ENCODE measurements around the gene GAK.
"Not testable (repeated sequence)": the region's sequence is repeated elsewhere in the genome, so short reads cannot be mapped to it uniquely, and the experiment has no call there.

GAK gene

DNA sequence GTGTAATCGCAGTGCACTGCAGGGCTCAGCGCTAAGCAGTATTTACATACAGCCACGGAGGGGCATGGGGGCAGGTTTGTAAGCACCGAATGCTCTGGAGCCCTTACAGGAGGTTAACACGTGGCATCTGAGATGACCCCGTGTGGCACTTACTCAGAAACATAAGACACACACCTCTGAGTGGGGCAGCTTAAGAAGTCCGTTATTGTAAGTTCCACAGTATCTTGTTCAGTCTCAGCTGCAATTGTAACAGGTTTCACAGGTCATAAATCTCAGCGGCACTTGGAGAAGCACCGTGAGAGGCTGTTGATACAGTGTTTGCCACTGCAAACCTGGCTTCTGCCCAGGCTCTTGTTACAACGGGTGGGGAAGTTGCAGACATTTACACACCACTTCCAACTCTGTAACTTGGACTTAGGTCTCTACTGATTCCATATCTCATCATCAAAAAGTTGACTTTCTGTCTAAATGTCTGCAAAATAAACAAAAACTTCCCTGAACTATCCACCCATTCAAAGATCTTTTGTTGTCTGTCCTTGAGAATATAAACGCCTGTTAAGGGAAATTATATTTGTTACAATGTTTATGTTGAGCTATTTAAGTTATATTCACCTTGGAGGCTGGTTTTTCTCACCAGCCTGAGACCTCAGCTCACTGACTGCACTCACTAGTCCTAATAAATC, 116.5 kb downstream of the GAK start:
- DNase-seq (ENCODE audit: low read depth), result no peak

GRCh38 chr4:814312-814850, 117.7 kb downstream of the GAK start:
- no peak for DNase-seq (ENCODE audit: low read depth)

DNA sequence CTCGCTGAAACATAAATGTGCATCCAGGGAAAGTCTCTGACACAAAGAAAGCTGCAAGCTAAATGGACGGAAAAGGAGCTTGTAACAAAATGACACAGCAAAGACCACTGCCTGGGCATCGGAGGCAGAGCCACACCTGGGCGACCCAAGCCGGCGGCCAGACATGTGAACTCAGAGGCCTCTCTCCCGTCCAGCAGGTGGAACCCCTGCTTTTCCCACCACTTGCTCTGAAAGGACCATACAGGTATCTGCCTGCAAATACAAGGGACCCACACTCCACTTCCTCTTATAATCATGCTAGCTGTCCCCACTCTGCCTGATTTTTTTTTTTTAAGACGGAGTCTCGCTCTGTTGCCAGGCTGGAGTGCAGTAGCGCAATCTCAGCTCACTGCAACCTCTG, 118.2 kb downstream of the GAK start:
- no peak for DNase-seq (ENCODE audit: low read depth)

DNA sequence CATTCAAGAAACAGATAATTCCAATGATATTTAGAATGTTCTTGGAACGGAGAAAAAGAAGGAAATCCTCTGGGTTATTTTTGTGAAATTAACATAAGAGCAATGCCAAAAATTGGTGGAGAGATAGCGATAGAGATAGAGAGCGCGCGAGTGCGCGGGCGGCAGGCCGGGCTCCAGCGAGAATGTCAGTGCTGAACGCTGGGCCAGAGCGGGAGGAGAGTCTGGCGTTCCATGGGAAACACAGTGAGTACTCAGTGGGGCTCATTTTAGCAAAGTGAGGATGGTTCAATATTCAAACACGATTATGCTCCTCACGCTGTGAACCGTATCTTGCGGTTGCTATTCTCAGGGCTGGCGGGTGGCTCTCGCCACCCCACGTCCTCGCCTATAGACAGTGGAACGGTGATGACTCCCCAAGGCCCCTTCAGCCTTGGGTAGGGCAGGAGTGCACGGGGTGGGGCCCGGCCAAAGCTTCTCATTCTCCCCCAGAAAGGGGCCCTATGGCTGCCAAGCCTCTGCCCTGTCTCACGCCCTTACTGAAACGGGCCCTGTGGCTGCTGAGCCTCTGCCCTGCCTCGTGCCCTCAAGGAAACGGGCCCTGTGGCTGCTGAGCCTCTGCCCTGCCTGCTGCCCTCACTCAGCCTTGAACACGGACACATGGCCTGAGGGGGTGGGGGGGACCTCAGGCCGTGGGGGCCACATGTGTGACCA, 123.1 kb downstream of the GAK start:
- DNase-seq (ENCODE audit: low read depth), result no peak

- no peak for DNase-seq (ENCODE audit: low read depth)
Measured at GRCh38 chr4:807792-808191, 124.3 kb downstream of the GAK start.

GRCh38 chr4:806979-807378, 125.1 kb downstream of the GAK start:
- DNase-seq (ENCODE audit: low read depth), result not testable (repeated sequence)

DNA sequence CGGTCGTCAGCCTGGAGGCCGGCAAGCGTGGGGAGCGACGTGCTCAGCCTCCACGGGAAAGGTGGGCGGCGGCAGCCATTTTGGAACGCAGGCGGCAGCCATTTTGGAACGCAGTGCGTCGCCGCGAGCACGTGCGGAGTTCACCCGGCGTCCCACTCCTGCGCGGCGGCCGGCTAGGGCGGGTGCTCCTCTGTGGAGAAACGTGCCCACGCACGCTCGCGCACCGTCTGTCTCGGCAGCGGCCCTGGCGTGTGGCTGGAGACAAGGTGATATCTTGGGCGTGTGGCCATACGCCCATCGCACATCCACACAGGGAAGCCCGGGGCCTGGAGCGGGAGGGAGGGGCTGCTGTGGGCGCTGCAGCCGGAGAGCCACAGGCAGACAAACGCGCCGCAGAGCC, 127.3 kb downstream of the GAK start:
- DNase-seq (ENCODE audit: low read depth), result no peak

DNA sequence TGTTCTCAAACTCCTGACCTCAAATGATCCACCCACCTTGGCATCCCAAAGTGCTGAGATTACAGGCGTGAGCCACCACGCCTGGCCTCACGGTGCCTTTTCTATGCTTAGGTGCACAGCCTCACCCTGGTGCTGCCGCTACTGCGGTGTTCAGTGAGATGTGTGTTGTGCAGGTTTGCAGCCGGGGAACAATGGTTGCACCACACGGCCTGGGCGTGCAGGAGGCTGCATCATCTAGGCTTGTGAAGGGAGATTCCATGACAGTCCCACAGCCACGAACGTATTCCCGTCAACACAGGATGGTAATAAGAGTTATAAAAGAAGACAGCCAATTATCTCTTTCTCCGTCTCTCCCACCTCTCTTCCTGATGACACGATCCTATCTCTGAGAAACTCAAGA, 128.2 kb downstream of the GAK start:
- no peak for DNase-seq (ENCODE audit: low read depth)

- DNase-seq (ENCODE audit: low read depth), result no peak
Measured at GRCh38 chr4:801436-802124, 130.5 kb downstream of the GAK start.

Measured in stimulated activated CD4-positive, alpha-beta T cell treated with anti-CD3 and anti-CD28 coated beads, Interleukin-2, amount 100 ng/mL, for 4 hours (primary cell).